A549 (cell line): ENCODE data around the gene ALOX12.

Source experiments
- CTCF ChIP-seq: fragments of >200 bp; sonication (Bioruptor Twin); formaldehyde crosslinking; IDR thresholded peaks from 3 replicates; pipeline ENCODE4 v1.5.1; 2016
- KDM1A ChIP-seq: fragments of 200-600 bp; sonication (generic); IDR thresholded peaks from 2 replicates; pipeline ENCODE4 v1.6.1; 2016; ENCODE audit warnings: low read depth, mild to moderate bottlenecking
- POLR2A ChIP-seq: IDR thresholded peaks from 2 replicates; pipeline ENCODE4 v1.6.1; 2012; ENCODE audit warnings: mild to moderate bottlenecking, low read length

- no peak for TF ChIP-seq CTCF
- TF ChIP-seq POLR2A, result no peak
- no peak for TF ChIP-seq KDM1A
Measured at GRCh38 chr17:7007143-7007542, 11.3 kb downstream of the ALOX12 start.
